Cortex of kidney (tissue), 1 donor: Measurements from ENCODE around the gene CWC27.
"Not testable (repeated sequence)": the region's sequence is repeated elsewhere in the genome, so short reads cannot be mapped to it uniquely, and the experiment has no call there.

Source experiments
- DNase-seq: peaks from one replicate; lab custom pipeline; 2025; lab: John Stamatoyannopoulos, UW

Gene CWC27

DNA sequence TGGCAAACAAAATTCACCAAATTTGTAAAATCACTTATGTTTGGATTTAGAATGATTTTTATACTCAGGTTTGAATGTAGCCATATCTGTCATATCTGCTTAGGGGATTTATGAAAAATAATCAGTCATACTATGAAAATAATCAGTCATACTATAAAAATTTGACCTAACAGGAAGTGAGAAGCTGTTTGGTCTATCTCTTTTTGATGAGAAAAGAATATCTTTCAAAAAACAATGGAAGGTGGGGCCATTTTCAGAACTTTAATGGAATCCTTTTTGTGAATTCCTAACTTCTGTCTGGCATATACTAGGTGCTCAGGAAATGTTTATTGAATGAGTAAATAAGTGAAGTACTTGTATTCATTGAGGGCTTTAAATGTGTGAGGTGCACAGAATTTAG, 70.1 kb downstream of the CWC27 start:
- DNase-seq = no peak

GRCh38 chr5:64839936-64840335, 71.2 kb downstream of the CWC27 start:
- no peak for DNase-seq

DNA sequence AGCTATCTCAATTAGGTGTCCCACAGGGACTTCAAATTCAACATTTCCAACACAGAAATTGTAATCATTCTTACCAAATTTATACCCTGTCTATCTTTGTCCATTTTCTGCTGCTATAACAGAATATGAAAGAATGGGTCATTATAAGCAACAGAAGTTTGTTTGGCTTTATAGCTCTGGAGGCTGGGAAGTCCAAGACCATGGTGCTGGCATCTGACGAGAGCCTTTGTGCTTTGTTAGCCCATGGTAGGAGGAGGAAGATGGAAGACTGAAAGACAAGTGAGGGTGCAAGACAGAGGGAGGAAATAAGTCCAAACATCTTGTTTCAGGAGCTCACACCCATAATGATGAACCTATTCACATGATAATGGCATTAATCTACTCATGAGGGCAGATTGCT, 72.2 kb downstream of the CWC27 start:
- no peak for DNase-seq

- DNase-seq = no peak
Observed at GRCh38 chr5:64853777-64854176, 85.0 kb downstream of the CWC27 start.

DNA sequence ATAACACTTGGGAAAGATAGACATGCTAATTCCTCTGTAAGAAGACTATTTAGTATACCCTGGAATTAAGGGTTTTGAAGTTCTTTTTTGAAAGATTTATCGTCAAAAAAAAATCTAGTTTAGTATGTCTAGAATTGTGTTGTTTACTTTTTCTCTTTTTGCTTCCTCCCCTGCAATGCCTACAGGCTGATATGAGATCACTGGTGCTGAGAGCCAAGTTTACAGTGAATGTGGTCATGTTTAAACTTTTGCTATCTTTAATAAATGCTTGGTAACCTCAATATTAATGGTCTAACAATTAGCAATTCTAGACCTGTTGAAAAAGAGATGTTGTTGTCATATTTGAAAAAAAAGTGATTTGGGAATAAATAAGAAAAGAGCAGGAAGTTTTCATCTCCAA, 86.1 kb downstream of the CWC27 start:
- no peak for DNase-seq

- no peak for DNase-seq
Observed at GRCh38 chr5:64859881-64860280, 91.2 kb downstream of the CWC27 start.

DNA sequence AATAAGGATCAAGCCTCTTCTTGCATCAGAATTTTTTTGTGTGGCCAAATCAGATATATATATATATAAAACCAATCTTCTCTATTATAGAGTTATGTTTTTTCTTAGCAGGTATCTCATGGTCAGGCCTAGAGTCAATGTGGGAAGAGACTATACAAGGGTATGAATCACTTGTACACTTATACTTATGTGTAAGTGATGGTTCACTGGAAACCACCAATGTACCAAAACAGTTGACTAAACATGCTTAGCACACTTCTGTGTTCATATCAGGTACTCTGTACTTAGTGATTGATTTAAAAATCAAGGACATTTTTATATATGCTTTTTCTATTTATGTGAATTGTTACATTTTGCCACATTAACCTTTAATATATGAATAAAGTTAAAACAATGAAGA, 92.6 kb downstream of the CWC27 start:
- no peak for DNase-seq

DNA sequence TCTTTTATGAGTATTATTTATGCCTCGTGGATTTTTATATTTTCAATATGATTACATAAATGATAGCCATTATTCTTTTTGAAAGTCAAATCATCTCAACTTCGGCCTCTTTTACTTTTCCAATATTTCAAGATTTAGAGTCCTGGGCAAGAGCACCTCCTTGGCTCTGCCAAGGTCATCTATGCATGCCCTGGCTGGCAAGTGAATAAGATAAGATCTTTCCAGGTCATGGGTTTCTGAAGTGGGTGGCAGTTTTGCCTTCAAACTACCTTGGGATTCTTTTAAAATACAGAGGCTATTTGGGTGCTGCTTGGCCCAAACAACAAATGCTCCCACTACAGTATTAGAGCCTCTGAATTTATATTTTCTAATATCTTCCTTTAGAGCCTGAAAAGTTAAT, 95.4 kb downstream of the CWC27 start:
- no peak for DNase-seq

GRCh38 chr5:64865662-64866061, 96.9 kb downstream of the CWC27 start:
- DNase-seq = no peak

DNA sequence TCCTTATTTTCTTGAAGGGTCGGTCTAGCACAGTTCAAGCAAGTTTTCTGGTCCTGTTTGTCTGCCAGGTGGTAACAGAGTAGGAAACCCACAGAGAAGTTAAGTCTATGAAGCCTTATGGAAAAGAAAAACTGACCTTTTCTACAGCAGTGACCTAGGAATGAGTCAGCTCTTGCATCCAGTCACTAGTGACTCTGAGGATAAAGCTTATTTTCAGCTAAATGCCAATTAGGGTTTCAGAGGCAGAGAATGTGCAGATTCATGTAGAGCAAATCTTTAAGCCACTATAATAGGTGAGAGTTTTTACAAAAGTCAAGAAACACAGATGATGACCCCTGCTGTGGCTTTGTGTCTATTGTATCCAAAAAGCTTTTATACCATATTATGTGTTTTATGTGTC, 100.7 kb downstream of the CWC27 start:
- no peak for DNase-seq

DNA sequence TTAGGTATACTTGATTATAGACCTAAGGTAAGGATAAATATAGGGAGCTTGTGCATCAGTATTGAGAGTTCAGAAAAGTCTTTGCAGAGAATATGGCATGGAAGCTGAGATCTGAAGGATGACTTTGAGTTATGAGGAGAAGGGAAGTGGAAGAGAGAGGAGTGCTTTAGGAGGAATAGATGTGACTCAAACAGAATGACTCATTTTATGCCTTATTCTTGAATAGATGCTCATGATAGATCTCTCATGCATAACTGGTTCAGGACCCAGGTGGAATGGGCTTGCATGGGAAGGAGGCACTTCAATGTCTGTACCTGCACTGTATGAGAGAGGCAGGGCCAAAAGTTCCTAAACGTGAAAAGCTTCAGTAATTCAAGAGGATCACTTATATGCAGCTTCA, 103.3 kb downstream of the CWC27 start:
- DNase-seq = no peak

DNA sequence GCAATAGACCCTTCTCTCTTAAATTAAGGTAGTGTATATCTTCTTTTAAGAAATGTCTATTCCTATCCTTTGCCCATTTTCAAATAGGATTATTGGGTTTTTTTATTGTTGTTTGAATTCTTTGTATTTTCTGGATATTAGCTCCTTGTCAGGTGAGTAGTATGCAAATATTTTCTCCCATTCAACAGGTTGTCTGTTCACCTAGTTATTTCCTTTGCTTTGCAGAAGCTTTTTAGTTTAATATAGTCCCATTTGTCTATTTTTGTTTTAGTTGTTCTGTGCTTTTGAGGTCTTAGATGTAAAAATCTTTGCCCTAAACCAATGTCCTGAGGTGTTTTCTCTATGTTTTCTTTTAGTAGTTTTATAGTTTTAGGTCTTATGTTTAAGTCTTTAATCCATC, 104.7 kb downstream of the CWC27 start:
- DNase-seq = no peak

GRCh38 chr5:64874753-64875152, 106.0 kb downstream of the CWC27 start:
- DNase-seq = no peak

DNA sequence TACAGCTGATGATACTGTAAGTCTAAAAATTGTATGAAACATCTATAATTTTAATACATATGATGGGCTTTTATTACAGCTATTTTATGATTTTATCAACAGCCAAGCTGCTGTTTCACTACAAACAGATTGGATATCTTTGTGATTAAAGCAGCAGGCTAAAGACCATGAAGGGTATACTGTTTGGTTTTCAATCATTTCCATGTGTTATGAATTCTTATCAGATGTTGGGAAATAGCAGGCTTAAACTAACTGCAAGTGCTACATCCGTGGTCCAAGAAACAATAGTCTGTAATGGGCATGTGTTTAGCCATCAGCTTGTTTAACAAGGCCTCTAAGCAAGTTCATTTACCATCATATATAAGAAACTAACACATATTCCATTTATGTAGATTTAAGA, 107.5 kb downstream of the CWC27 start:
- no peak for DNase-seq

DNA sequence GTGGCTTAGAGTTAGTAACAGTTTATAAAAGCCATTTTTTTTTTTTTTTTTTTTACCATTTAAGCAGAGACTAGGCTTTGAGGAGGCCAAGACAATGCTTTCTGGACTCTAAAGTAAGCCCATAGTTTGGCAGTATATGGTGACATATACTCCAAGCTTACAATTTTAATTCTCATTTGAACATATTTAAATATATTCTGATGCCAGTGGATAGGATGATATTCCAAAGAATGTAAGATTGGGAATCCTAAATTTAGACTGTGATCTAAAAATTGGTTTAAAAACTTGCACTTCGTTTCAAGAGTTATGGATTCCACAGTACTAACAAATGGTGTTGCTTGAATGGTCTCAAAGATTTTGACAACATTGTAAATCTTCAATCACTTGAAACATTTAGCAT, 112.1 kb downstream of the CWC27 start:
- DNase-seq = no peak

GRCh38 chr5:64883912-64884311, 115.2 kb downstream of the CWC27 start:
- no peak for DNase-seq

GRCh38 chr5:64884541-64884940, 115.8 kb downstream of the CWC27 start:
- DNase-seq = no peak

DNA sequence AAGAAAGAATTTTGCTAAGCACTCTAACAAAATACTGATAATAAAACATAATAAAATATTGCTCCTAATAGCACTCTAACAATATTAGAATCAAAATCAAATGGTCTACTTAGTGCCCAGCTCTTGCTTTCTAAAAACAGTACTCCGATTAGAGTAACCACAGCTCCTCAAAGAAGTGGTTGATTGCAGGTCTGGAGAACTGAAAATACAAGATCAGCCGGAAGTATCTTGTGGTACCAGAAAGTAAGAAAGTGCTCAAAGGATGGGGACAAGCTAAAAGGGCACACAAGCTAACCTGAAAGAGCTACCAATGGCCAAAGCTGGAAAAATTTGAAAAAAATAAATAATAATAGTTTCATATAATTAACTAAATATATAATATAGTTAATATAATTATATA, 119.2 kb downstream of the CWC27 start:
- no peak for DNase-seq

GRCh38 chr5:64895748-64896147, 127.0 kb downstream of the CWC27 start:
- no peak for DNase-seq

DNA sequence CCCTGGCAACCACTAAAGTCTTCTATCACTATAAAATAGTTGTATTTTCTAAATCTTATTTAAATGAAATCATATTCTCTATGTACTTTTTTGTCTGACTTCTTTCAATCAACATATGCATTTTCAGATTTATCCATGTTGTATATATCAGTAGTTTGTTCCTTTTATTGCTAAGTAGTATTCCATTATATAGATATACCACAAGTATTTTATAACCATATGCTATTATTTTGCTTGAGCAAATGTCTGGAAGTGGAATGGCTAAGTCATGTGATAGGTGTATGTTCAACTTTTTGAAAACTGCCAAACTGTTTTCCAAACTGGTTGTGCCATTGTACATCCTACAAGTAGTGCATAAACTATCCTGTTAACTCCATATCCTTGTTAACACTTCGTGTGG, 131.1 kb downstream of the CWC27 start:
- no peak for DNase-seq

- no peak for DNase-seq
Observed at GRCh38 chr5:64900618-64901017, 131.9 kb downstream of the CWC27 start.

- DNase-seq = not testable (repeated sequence)
Observed at GRCh38 chr5:64907399-64907798, 138.7 kb downstream of the CWC27 start.

DNA sequence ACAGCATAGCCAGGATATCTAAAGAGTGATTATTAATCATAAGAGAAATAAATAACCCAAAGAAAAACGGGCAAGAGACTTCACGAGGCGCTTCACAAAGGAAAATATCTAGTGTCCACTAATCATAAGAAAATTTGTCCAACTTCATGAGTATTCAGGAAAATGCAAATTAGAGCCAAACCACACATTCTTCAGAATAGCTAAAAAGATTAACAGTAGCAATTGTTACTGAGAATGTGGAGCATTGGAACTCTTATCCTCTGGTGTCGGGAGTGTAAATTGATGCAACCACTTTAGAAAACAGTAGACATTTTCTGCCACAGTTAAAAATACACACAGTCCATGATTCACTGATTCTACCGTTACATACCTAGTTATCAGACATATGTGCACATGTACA, 145.7 kb downstream of the CWC27 start:
- DNase-seq = no peak

DNA sequence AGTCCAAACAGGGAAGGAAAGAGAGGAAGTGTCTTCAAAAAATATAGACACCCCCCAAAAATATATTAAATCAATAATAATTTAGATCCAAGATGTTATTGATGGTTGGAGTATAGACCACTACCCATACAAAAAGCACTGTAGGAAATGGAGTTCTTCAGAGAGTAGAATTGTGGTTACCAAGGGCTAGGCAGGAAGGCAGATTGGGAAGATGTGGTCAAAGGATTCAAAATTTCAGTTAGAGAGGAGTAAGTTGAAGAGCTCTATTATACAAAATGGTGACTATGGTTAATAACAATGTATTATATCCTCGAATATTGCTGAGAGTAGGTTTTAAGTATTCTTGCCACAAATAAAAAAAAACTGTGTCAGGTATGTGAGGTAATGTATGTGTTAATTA, 149.4 kb downstream of the CWC27 start:
- DNase-seq = no peak

DNA sequence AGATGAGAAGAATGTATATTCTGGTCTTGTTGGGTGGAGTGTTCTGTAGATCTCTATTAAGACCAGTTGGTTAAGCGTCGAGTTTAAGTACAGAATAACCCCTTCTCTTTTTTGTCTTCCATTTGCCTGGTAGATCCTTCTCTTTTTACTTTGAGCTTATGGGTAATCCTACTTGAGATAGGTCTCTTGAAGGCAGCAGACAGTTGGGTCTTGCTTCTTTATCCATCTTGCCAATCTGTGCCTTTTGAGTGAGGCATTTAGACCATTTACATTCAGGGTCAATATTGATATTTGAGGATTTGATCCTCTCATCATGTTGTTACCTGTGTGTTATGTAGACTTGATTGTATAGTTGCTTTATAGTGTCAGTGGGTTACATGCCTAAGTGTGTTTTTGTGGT, 152.7 kb downstream of the CWC27 start:
- no peak for DNase-seq
